Peyer's patch (tissue), 4 donors: ENCODE results near the gene BRINP1. TPM values are rescaled to one million over a fixed set of nuclear protein-coding genes. Genes with fewer than 3 reads are reported as not detected.

Experiments
- DNase-seq, 3 donors: peaks; one replicate each; pipeline ENCODE4 v3.0.0-alpha.2; 2017 to 2019
- H3K27ac ChIP-seq, 4 donors: fragments of 200-600 bp; sonication (generic); one replicate each; pipeline ENCODE4 v1.5.1; 2016 to 2019
- H3K27me3 ChIP-seq, 2 donors: fragments of 200-600 bp; sonication (generic); one replicate each; pipeline ENCODE4 v1.5.1; 2019
- H3K36me3 ChIP-seq, 3 donors: fragments of 200-600 bp; sonication (generic); one replicate each; pipeline ENCODE4 v1.5.1; 2016 to 2019
- H3K4me1 ChIP-seq, 4 donors: fragments of 200-600 bp; sonication (generic); one replicate each; pipeline ENCODE4 v1.5.1; 2016 to 2019
- H3K4me3 ChIP-seq, 4 donors: fragments of 200-600 bp; sonication (generic); 1 replicate in 3 of 4; 2 replicates in 1 of 4; pipeline ENCODE4 v1.5.1; 2016 to 2019; ENCODE audit warnings: mild to moderate bottlenecking in 1 of 4
- H3K9me3 ChIP-seq, 4 donors: fragments of 200-600 bp; sonication (generic); one replicate each; pipeline ENCODE4 v1.5.1; 2016 to 2019; ENCODE audit warnings: mild to moderate bottlenecking in 1 of 4
- POLR2A ChIP-seq, 2 donors: fragments of 450-650 bp; IDR thresholded peaks; one replicate each; pipeline ENCODE4 v1.5.1; 2017; ENCODE audit warnings: antibody characterized with exemption in 2 of 2, mild to moderate bottlenecking in 2 of 2, moderate library complexity in 2 of 2
- total RNA-seq, 4 donors: library from RNA; depleted of rRNA; stranded (reverse); fragments of >200 nt; gene quantifications; one replicate each; pipeline ENCODE4 v1.1.0, GENCODE V29; 2016
- TF ChIP-seq, protein P1 (sequence below), 6 experiments: fragments of 450-650 bp in 4 of 6; fragments of 200-600 bp in 2 of 6; sonication (generic) in 1 of 6; IDR thresholded peaks; one replicate each; pipeline ENCODE4 v1.5.1; 2017 to 2019; ENCODE audit warnings: antibody characterized with exemption in 6 of 6, mild to moderate bottlenecking in 3 of 6, moderate library complexity in 1 of 6

BRINP1 gene
- total RNA-seq, 4 donors from 2014 or later: 0.47 TPM; not detected in 3

- Histone ChIP-seq H3K36me3 (no peaks in the 10 kb centered on the region), H3K27ac (no peak overlapping the region), H3K4me1 (no peaks in the 10 kb centered on the region), H3K4me3 (no peak overlapping the region), H3K27me3 (no peaks in the 10 kb centered on the region), H3K9me3 (no peaks in the 10 kb centered on the region)
- no peak for TF ChIP-seq POLR2A (IDR thresholded peaks at IDR 0.05)
- TF ChIP-seq, protein P1, sequence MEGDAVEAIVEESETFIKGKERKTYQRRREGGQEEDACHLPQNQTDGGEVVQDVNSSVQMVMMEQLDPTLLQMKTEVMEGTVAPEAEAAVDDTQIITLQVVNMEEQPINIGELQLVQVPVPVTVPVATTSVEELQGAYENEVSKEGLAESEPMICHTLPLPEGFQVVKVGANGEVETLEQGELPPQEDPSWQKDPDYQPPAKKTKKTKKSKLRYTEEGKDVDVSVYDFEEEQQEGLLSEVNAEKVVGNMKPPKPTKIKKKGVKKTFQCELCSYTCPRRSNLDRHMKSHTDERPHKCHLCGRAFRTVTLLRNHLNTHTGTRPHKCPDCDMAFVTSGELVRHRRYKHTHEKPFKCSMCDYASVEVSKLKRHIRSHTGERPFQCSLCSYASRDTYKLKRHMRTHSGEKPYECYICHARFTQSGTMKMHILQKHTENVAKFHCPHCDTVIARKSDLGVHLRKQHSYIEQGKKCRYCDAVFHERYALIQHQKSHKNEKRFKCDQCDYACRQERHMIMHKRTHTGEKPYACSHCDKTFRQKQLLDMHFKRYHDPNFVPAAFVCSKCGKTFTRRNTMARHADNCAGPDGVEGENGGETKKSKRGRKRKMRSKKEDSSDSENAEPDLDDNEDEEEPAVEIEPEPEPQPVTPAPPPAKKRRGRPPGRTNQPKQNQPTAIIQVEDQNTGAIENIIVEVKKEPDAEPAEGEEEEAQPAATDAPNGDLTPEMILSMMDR (IDR thresholded peaks at IDR 0.05): no peak
- DNase-seq: no peak
These were observed 111.6 kb downstream of the BRINP1 start for GRCh38 chr9:119257592-119257991.

DNA sequence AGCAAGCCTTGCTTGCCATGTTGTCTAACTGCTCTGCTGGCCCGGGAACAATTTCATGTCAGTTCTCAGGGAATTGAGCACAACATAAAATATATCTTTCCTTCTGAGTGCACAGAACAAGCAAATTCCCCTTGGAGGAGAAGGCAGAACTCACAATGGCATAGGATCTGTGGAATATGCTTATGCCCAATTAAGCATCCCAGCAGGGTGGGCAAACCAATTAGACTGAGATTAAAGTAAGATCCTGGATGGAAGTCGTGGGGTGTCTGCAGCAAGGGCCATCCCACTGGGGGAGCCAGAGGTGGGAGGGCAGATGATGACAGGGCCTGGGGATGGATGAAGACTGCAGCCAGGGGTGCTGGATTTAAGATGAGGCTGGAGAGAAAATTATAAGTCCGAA, 114.1 kb downstream of the BRINP1 start:
- no peaks in the 10 kb centered on the region for H3K9me3 ChIP-seq
- no peak overlapping the region for H3K4me3 ChIP-seq
- no peak overlapping the region for H3K27ac ChIP-seq
- DNase-seq: no peak
- H3K27me3 ChIP-seq: no peaks in the 10 kb centered on the region
- H3K36me3 ChIP-seq: no peaks in the 10 kb centered on the region
- TF ChIP-seq POLR2A (IDR thresholded peaks at IDR 0.05): no peak
- TF ChIP-seq, protein P1 (IDR thresholded peaks at IDR 0.05): no peak
- no peaks in the 10 kb centered on the region for H3K4me1 ChIP-seq

DNA sequence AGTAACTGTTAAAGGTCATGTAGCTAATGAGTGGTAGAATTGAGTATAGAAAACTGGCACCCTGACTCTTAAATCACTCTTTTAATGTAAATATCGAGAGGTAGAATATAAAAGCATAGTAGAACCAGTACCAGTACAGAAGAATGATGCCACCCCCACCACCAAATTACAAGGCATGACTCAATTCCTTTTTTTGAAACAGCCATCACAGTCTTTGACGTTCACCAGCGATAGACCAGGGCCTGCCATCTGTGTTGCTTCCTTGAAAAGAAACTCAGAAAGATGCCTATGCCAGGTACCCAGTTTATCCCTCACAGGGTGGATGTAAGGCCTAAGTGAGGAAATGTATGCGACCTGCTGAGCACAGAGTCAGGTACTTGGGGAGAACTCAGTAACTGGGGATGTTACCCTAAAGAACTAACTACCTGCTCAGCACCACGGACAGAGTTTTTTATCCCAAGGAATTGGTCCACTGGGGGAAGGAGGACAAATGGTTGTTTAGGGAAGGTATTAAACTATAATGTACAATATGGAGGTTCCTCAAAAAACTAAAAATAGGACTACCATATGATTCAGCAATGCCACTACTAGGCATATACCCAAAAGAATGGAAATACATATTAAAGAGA, 116.5 kb downstream of the BRINP1 start:
- Histone ChIP-seq H3K36me3 (no peaks in the 10 kb centered on the region), H3K9me3 (no peaks in the 10 kb centered on the region), H3K27me3 (no peaks in the 10 kb centered on the region), H3K4me1 (no peaks in the 10 kb centered on the region), H3K27ac (no peak overlapping the region), H3K4me3 (no peak overlapping the region)
- no peak for DNase-seq
- no peak for TF ChIP-seq POLR2A (IDR thresholded peaks at IDR 0.05)
- TF ChIP-seq, protein P1 (IDR thresholded peaks at IDR 0.05): no peak

DNA sequence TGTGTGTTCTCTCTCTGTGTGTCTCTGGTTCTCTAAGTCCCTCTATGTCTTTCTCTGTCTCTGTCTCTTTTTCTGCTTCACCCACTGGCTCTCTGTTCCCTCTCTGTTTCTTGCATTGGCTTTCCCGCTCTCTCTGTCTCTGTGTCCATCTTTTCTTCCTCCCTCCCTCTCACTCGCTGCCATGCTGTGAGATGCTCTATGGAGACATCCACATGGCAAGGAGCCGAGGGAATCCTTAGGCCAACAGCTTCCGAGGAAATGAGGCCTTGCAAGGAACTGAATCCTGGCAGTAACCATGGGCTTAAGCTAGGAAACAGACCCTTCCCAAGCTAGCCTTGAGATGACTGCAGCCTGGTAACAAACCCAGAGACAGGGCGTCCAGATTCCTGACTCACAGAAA, 117.3 kb downstream of the BRINP1 start:
- H3K36me3 ChIP-seq: no peaks in the 10 kb centered on the region
- no peak for DNase-seq
- H3K27me3 ChIP-seq: no peaks in the 10 kb centered on the region
- TF ChIP-seq, protein P1 (IDR thresholded peaks at IDR 0.05): no peak
- TF ChIP-seq POLR2A (IDR thresholded peaks at IDR 0.05): no peak
- no peaks in the 10 kb centered on the region for H3K4me1 ChIP-seq
- no peak overlapping the region for H3K4me3 ChIP-seq
- H3K27ac ChIP-seq: no peak overlapping the region
- no peaks in the 10 kb centered on the region for H3K9me3 ChIP-seq

- H3K36me3 ChIP-seq: no peaks in the 10 kb centered on the region
- H3K27ac ChIP-seq: no peak overlapping the region
- DNase-seq: no peak
- TF ChIP-seq, protein P1 (IDR thresholded peaks at IDR 0.05): no peak
- TF ChIP-seq POLR2A (IDR thresholded peaks at IDR 0.05): no peak
- H3K27me3 ChIP-seq: no peaks in the 10 kb centered on the region
- H3K9me3 ChIP-seq: no peaks in the 10 kb centered on the region
- H3K4me3 ChIP-seq: no peak overlapping the region
- H3K4me1 ChIP-seq: no peaks in the 10 kb centered on the region
These were observed 118.5 kb downstream of the BRINP1 start for GRCh38 chr9:119250730-119251129.

- H3K27ac ChIP-seq: no peak overlapping the region
- H3K9me3 ChIP-seq: no peaks in the 10 kb centered on the region
- no peak for DNase-seq
- H3K4me1 ChIP-seq: no peaks in the 10 kb centered on the region
- no peaks in the 10 kb centered on the region for H3K27me3 ChIP-seq
- no peaks in the 10 kb centered on the region for H3K36me3 ChIP-seq
- TF ChIP-seq POLR2A (IDR thresholded peaks at IDR 0.05): no peak
- TF ChIP-seq, protein P1 (IDR thresholded peaks at IDR 0.05): no peak
- no peak overlapping the region for H3K4me3 ChIP-seq
These were observed 128.7 kb downstream of the BRINP1 start for GRCh38 chr9:119240546-119240945.
